Astrocyte (in vitro differentiated cells and primary cell): ENCODE measurements around the gene TNFRSF1A.

ENCODE experiments used
- EZH2 ChIP-seq: IDR thresholded peaks from 2 replicates; pipeline ENCODE4 v1.6.1; 2012; ENCODE audit warnings: mild to moderate bottlenecking, low read length, inconsistent platforms; ENCODE audit not compliant: insufficient read depth
- TF ChIP-seq, protein P1 (sequence below): IDR thresholded peaks from 2 replicates; pipeline ENCODE4 v1.5.1; 2011; ENCODE audit warnings: low read depth, mild to moderate bottlenecking, inconsistent platforms, low read length, moderate library complexity; ENCODE audit not compliant: insufficient read depth

DNA sequence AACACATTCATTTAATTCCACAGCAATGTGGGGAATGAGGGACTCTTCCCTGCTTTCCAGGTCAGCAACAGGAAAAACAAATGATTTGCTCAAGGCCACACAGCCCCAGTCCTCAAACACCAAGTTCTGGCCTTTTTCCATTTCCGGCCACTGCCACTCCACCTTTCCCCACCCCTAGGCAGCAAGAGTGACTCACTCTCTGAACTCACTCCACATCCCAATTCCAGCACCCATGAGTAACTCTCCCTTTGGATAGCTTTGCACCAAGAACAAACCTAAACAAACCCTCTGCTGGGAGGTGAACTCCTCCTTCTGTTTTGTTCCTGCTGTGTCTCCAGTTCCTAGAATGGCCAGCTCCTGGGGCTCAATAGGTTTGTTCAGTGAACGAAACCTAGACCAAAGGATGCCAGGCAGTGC is 61.8 kb downstream of the TNFRSF1A start:
- TF ChIP-seq, protein P1, sequence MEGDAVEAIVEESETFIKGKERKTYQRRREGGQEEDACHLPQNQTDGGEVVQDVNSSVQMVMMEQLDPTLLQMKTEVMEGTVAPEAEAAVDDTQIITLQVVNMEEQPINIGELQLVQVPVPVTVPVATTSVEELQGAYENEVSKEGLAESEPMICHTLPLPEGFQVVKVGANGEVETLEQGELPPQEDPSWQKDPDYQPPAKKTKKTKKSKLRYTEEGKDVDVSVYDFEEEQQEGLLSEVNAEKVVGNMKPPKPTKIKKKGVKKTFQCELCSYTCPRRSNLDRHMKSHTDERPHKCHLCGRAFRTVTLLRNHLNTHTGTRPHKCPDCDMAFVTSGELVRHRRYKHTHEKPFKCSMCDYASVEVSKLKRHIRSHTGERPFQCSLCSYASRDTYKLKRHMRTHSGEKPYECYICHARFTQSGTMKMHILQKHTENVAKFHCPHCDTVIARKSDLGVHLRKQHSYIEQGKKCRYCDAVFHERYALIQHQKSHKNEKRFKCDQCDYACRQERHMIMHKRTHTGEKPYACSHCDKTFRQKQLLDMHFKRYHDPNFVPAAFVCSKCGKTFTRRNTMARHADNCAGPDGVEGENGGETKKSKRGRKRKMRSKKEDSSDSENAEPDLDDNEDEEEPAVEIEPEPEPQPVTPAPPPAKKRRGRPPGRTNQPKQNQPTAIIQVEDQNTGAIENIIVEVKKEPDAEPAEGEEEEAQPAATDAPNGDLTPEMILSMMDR, result no peak
- TF ChIP-seq EZH2, result no peak
